ENCODE results near the gene SKAP2. TPM values are rescaled to one million over a fixed set of nuclear protein-coding genes. Genes with fewer than 3 reads are reported as not detected.

The SKAP2 gene
- polyA plus RNA-seq, 1 of the 3 experiments (the other 2 are of a cell fraction), result 0.69 TPM

- TF ChIP-seq, protein P1, sequence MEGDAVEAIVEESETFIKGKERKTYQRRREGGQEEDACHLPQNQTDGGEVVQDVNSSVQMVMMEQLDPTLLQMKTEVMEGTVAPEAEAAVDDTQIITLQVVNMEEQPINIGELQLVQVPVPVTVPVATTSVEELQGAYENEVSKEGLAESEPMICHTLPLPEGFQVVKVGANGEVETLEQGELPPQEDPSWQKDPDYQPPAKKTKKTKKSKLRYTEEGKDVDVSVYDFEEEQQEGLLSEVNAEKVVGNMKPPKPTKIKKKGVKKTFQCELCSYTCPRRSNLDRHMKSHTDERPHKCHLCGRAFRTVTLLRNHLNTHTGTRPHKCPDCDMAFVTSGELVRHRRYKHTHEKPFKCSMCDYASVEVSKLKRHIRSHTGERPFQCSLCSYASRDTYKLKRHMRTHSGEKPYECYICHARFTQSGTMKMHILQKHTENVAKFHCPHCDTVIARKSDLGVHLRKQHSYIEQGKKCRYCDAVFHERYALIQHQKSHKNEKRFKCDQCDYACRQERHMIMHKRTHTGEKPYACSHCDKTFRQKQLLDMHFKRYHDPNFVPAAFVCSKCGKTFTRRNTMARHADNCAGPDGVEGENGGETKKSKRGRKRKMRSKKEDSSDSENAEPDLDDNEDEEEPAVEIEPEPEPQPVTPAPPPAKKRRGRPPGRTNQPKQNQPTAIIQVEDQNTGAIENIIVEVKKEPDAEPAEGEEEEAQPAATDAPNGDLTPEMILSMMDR (IDR thresholded peaks at IDR 0.05), result no peak
- TF ChIP-seq, protein P2, sequence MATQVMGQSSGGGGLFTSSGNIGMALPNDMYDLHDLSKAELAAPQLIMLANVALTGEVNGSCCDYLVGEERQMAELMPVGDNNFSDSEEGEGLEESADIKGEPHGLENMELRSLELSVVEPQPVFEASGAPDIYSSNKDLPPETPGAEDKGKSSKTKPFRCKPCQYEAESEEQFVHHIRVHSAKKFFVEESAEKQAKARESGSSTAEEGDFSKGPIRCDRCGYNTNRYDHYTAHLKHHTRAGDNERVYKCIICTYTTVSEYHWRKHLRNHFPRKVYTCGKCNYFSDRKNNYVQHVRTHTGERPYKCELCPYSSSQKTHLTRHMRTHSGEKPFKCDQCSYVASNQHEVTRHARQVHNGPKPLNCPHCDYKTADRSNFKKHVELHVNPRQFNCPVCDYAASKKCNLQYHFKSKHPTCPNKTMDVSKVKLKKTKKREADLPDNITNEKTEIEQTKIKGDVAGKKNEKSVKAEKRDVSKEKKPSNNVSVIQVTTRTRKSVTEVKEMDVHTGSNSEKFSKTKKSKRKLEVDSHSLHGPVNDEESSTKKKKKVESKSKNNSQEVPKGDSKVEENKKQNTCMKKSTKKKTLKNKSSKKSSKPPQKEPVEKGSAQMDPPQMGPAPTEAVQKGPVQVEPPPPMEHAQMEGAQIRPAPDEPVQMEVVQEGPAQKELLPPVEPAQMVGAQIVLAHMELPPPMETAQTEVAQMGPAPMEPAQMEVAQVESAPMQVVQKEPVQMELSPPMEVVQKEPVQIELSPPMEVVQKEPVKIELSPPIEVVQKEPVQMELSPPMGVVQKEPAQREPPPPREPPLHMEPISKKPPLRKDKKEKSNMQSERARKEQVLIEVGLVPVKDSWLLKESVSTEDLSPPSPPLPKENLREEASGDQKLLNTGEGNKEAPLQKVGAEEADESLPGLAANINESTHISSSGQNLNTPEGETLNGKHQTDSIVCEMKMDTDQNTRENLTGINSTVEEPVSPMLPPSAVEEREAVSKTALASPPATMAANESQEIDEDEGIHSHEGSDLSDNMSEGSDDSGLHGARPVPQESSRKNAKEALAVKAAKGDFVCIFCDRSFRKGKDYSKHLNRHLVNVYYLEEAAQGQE (IDR thresholded peaks at IDR 0.05; ENCODE audit: low read depth, low read length), result no peak
- TF ChIP-seq USF1 (IDR thresholded peaks at IDR 0.05; ENCODE audit: borderline replicate concordance, low read depth) (no peak), RXRA (IDR thresholded peaks at IDR 0.05; ENCODE audit: borderline replicate concordance, low read depth) (no peak), MAX (IDR thresholded peaks at IDR 0.05; ENCODE audit: low read depth) (no peak), NRF1 (IDR thresholded peaks at IDR 0.05; ENCODE audit: low read depth, low read length) (no peak), ELF1 (IDR thresholded peaks at IDR 0.05) (no peak)
Measured at GRCh38 chr7:26912338-26912737, 47.9 kb upstream of the SKAP2 start (continued).

DNA sequence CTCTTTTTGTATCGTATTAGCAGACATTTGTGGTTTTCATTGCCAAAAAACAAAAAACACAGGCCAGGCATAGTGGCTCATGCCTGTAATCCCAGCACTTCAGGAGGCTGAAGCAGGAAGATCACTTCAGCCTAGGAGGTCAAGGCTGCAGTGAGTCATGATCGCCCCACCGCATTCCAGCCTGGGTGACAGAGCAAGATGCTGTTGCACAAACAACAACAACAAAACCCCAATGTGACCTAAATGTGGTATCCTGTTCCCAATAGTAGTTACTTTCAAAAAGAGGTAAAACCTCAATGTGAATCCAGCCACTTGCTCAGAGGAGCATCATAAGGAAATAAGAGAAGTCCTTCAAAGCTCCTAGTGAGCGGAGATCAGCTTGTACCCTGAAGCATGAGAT, 45.8 kb upstream of the SKAP2 start:
- no peak overlapping the region for H3K27ac ChIP-seq (ENCODE audit: low read depth in 2 of 2, low read length in 1 of 2)
- no peaks in the 10 kb centered on the region for H3K79me2 ChIP-seq (ENCODE audit: insufficient read depth)
- CTCF ChIA-PET, result no interaction called here
- 3% methylated on average over 4 of the region's 4 CpGs for WGBS (ENCODE audit: low lambda C conversion rate)
- no peak overlapping the region for H3K4me3 ChIP-seq (ENCODE audit: low read depth in 2 of 2, low read length in 1 of 2)
- H3K9me3 ChIP-seq, result no peaks in the 10 kb centered on the region
- no peak overlapping the region for H2AFZ ChIP-seq (ENCODE audit: low read depth)
- no peak for DNase-seq
- H3K4me2 ChIP-seq, result no peak overlapping the region
- peaks cover 24% of the 10 kb centered on the region; the same call in 1 of the 2 replicates for H3K27me3 ChIP-seq (ENCODE audit: insufficient read depth)
- no peaks in the 10 kb centered on the region for H3F3A ChIP-seq (replicated peaks; ENCODE audit: insufficient read depth)
- no peaks in the 10 kb centered on the region for H3K36me3 ChIP-seq (replicated peaks in 1 of 2; ENCODE audit: control insufficient read depth in 1 of 2, insufficient read depth in 2 of 2, low read length in 1 of 2)
- no peaks in the 10 kb centered on the region for H3K9me2 ChIP-seq
- POLR2A ChIA-PET, result no interaction called here
- no peak overlapping the region for H3K9ac ChIP-seq
- H3K4me1 ChIP-seq (ENCODE audit: control insufficient read depth in 1 of 2, insufficient read depth in 2 of 2, low read depth in 1 of 2, low read length in 1 of 2), result no peaks in the 10 kb centered on the region
- H4K20me1 ChIP-seq (ENCODE audit: insufficient read depth), result no peaks in the 10 kb centered on the region
- no peak for TF ChIP-seq TAF1 (IDR thresholded peaks at IDR 0.05; ENCODE audit: borderline replicate concordance, low read depth, low read length)
- TF ChIP-seq, protein P1 (IDR thresholded peaks at IDR 0.05), result no peak
- TF ChIP-seq GATA2 (CRISPR knock-in tag; IDR thresholded peaks at IDR 0.05), result no peak
- TF ChIP-seq FOSL2 (IDR thresholded peaks at IDR 0.05; ENCODE audit: borderline replicate concordance, low read depth), result no peak
- no peak for TF ChIP-seq RAD21 (IDR thresholded peaks at IDR 0.05; ENCODE audit: low read length)
- no peak for TF ChIP-seq RFX5 (IDR thresholded peaks at IDR 0.05; ENCODE audit: low read length)
- no peak for TF ChIP-seq NRF1 (IDR thresholded peaks at IDR 0.05; ENCODE audit: low read depth, low read length)
- TF ChIP-seq MXI1 (IDR thresholded peaks at IDR 0.05; ENCODE audit: low read depth, low read length), result no peak
- TF ChIP-seq, protein P3, sequence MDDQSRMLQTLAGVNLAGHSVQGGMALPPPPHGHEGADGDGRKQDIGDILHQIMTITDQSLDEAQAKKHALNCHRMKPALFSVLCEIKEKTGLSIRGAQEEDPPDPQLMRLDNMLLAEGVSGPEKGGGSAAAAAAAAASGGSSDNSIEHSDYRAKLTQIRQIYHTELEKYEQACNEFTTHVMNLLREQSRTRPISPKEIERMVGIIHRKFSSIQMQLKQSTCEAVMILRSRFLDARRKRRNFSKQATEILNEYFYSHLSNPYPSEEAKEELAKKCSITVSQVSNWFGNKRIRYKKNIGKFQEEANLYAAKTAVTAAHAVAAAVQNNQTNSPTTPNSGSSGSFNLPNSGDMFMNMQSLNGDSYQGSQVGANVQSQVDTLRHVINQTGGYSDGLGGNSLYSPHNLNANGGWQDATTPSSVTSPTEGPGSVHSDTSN (IDR thresholded peaks at IDR 0.05), result no peak
- TF ChIP-seq GABPA (IDR thresholded peaks at IDR 0.05; ENCODE audit: low read depth), result no peak
- no peak for TF ChIP-seq NFIC (IDR thresholded peaks at IDR 0.05; ENCODE audit: borderline replicate concordance)
- TF ChIP-seq EZH2phosphoT487 (IDR thresholded peaks at IDR 0.05; ENCODE audit: borderline replicate concordance, low read depth), result no peak
- TF ChIP-seq POLR2AphosphoS5 (IDR thresholded peaks at IDR 0.05; ENCODE audit: low read depth, low read length), result no peak
- TF ChIP-seq TCF12 (IDR thresholded peaks at IDR 0.05), result no peak
- TF ChIP-seq MEF2A (IDR thresholded peaks at IDR 0.05; ENCODE audit: borderline replicate concordance, low read depth), result no peak
- TF ChIP-seq USF1 (IDR thresholded peaks at IDR 0.05; ENCODE audit: borderline replicate concordance, low read depth), result no peak
- TF ChIP-seq RCOR1 (IDR thresholded peaks at IDR 0.05; ENCODE audit: low read length), result no peak
- no peak for TF ChIP-seq JUND (IDR thresholded peaks at IDR 0.05)
- no peak for TF ChIP-seq SMC3 (IDR thresholded peaks at IDR 0.05; ENCODE audit: low read depth, low read length)
